Limb (tissue), 2 donors: ENCODE results near the gene ATG9B.

Source experiments
- DNase-seq, 2 donors: peaks; one replicate each; pipeline ENCODE4 v3.0.0-alpha.2; 2016; ENCODE audit errors: extremely low spot score in 2 of 2

Gene ATG9B

DNA sequence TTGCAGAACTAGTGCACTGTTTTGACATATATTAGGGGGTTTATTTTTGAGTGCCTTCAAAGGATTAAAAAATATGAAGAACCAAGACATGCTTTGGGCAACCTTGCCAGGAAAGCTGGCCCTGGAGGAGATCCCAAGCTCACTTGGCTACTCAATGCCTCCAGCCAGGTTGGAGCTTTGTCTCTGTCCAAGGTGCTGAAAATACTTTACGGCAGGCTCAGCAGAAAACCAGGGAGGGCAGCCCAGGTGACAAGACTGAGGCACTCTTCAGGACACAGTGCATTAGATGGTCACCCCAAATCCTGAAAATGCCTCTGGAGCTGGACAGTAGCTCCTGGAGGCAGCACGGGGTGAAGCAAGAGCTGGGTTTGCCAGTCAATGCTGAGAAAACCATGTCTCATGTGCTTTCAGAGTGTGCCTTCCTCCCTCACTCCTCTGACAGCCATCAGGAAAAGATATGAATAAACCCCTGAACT is 40.4 kb downstream of the ATG9B start:
- no peak for DNase-seq

DNA sequence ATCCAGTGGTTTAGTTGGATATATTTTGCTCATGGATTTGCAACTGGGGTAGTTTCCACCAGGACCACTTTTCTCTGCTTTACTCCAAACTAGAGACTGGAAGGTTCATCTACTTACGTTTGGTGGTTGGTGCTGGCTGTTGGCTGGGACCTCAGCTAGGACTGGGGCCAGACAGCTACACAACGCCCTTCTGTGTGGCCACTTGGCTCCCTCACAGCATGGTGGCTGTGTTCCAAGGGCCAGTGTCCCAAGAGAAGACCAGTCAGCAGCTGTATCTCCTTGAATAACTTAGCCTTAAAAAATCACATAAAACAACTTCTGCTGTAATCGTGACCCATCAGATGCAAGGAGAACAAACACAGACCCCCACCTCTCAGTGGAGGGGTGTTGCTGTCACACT is 41.9 kb downstream of the ATG9B start:
- no peak for DNase-seq

DNA sequence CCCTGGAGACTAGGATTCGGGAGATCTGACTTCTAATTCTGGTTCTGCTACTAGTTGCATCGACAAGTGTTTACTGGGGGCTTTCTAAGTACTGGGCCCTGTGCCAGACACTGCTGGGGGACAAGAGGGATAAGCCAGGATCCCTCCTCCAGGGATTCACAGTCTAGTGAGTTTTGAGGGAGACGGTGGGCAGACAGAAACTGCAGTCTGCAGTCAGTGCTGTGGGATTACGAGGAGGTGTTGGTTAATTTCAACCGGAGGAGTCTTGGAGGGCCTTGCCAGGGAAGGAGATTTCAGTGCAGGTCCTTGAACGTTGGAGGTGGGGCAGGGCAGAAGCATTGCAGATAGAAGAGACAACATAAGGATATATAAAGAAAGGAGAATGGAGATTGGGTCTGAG is 42.6 kb downstream of the ATG9B start:
- no peak for DNase-seq

DNA sequence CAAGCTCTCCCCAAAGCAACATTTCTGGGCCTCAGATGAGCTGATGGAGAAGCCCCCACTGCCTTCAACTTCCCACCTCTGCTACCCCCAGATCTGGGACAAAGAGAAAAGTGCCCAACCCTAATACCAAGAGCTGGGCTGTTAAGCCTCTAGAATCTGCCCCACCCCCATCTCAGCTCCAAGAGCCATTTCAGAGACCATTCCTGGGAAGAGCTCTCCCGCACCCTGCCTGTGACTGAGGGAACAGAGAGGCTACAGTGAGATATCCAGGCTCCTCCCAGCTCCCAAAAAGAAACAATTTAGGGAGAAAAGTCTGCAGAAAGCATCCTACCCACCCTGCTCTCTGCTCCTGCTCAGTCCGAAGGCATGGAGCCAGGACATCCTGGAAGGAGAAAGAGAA is 43.6 kb downstream of the ATG9B start:
- DNase-seq: no peak

DNA sequence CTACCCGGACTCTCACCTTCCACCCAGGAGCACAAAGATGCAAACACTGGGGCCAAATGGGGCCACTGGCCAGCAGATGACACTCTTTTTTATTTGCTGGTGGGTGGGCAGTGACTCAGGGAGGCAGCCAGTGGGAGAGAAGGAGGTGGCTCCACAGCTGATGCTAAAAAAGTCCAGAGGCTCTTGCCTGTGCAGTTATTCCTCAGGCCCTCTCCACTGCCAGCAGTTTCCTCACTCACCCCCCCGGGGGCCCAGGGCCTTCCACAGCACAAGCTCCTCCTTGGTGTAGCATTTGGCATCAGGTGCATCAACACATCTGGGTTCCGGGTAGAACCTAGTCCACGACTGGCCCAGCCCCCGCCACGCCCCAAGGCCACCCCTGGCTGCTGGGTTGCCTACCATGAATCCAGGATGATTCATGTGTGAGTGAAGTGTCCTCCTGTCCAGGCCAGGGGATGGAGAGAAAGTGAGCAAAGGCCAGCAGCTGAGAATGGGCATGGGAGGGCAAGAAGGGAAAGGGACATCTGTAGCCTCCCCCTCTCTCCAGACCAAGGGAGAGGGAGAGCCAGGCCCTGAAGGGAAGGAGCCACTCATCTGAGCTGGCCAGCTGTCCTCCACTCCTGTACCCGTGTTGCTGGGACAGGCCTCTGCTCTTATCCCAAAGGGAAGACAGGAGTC is 44.4 kb downstream of the ATG9B start:
- DNase-seq: no peak

DNA sequence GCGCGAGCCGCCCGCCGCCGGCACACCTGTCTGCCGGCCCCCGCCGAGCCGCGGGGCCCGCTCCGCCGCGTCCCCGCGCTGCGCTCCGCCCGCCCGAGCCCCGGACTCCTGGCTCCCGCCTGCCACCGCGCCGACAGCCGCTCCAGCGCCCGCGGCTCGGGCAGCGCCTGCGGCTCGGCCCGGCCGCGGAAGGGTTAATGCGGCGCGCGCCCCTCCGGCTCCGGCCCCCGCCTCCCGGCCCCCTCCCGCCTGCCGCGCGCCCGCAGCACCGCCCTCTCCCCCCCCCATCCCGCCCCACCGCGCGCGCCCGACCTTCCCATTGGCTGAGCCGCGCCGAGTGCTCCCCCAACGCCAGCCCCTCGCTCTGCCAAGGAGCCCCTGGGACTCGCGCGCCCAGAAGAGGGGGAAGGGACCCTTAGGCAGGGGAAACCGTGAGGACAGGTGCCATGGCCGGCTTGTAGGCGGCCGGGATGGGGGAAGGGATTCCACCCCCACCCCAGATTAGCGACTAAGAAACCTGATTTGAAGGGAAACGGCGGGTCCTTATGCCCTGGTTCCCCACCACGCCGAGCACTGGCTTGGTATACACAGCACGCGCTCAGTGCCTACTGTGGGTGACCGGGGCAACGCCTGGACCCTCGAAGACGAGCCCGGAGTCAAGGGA is 46.0 kb downstream of the ATG9B start, which contains the start of gene KCNH2:
Gene KCNH2 (minus strand): TSS at position 196 of the 664 bp plus-strand sequence. CDS start 408 bp downstream, outside the sequence.
- DNase-seq: peak; percentile 60 to 91

DNA sequence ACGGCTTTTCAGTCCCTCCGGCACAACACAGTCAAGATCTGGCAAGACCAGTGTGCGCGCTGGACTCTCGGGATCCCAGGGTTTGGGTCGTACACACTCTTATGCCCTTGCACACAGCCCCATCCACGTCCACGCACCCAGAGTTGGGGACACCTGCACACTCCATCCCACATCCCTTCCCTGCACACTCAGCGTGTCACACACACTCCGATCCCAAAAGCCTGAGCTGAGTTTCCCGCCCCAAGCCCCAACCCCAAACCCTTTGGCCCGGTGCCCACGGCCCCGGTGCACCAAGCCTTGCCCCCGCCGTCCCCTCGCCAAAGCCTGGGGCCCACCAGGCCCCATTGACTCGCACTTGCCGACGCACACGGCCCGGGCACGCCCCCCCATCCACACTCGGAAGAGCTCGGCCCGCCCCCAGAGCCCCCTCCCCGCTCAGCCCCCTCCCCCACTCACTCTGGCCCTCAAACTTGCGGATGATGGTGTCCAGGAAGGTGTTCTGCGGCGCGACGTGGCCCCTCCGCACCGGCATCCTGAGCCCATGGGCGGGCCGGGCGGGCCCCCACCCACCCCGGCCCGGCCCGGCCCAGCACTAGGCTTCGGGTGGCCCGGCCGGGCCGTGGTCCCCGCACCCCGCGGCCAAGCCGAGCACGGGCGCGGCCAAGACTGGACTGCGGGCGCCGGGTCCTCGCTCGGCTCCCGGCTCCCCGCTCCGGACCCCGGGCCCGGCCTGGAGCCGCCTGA is 46.7 kb downstream of the ATG9B start:
- DNase-seq: peak in 1 of 2 donors; percentile 62

DNA sequence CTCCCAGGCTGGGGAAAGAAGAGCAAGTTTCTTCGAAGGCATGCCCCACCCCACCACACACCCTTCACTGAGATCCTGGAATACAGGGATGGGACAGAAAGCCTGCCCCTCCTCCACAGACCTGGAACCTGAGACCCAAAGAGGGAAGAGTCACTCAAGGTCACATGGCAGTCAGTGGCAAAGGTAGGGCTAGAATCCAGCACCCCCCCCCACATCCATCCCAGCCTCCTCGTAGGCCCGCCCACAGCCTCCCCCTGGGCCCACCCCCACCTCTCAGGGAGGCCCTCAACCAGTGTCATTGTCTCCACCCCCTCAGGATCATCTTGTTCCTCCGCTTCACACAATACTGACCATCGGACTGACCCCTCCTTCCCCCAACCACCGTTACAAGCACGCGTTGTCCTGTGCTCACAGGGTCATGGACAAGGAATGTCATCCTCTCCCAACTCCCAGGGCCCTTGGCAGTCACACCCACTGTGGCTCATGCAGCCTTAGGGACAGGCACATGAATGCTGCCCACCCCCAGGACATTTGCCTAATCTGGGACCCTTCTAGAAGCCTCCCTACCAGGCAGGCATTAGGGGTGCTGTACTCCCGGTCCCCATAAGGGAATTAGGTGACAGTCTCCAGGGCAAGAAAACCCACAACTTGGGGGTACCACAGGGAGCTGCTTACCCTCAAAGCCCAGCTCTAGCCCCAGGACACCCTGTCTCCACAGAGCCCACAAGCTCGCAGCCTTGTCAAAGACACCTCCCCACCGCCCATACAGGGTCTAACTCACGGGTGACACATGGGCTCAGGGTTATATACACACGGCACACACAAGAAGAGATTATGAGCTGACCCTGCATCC is 47.5 kb downstream of the ATG9B start:
- DNase-seq: no peak

DNA sequence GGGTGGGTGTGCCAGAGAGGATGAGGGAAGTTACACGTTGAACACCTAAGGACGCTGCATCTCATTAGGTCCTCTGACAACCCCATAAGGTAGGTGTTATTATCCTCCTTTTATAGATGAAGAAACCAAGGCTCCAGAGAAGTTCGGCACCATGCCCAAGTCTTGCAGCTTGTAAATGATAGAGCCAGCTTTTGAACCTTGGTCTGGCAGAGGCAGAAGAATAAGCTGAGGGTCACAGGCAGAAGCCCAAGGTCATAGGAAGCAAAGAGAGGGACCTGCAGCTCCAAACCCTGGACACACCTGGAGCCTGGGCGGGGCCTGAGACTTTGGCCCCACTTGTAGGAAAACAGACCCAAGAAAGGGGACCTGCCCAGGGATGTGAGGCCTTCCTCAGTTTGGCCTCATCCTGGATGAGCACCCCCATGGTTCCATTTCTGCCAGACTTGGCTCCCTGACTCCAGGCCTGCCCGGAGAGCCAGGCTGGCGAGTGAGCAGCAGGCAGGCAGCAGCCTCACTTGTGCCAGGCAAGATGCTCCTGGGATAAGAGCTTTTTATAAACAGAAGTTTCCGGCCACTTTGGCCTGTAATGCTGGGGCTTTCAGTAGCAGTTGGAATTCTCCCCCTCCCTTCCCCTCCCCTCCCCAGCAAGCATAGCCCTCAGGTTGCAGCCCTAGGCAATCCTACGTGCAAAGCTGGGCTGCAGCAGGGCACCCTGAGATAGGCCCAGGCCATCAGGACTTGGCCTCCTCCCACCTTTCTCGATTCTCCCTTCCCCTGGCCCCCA is 48.6 kb downstream of the ATG9B start:
- DNase-seq: no peak

DNA sequence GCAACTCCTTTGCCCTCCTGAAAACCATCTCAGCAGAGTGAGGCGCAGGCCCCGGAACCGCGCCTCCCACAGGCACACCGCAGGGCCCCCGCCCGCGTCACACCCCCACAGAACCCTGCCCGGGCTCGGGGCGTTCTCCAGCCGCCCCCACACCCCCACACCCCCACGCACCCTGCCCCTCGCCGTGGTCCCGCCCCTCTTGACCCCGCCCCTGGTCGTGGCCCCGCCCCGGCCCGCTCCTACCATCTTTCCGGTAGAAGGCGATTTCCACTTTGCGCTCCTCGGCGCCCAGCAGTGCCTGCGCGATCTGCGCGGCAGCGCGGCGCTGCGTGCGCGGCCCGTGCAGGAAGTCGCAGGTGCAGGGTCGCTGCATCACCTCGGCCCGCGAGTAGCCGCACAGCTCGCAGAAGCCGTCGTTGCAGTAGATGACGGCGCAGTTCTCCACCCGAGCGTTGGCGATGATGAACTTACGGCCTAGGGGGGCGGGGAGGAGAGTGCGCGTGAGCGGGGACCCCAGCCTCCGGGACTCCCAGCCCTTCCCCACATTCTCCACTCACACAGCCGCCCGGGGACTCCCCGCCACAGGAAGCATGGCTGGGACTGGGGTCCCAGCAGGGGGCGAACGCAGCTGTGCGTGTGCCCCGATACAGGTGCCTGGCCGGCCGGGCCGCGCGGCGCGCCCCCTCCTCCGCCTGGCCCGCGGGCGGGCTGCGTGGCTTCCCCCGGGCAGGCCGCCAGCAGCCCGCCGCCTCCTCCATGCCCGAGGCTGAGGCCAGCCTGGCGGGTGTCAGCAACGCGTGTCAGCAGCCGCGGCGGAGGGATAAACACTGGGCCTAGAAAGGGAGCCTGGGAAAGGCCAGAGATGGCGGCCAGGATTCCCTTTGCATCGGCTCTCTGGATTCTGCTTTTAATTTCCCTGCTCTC is 49.6 kb downstream of the ATG9B start:
- peak in 1 of 2 donors; percentile 71 for DNase-seq

DNA sequence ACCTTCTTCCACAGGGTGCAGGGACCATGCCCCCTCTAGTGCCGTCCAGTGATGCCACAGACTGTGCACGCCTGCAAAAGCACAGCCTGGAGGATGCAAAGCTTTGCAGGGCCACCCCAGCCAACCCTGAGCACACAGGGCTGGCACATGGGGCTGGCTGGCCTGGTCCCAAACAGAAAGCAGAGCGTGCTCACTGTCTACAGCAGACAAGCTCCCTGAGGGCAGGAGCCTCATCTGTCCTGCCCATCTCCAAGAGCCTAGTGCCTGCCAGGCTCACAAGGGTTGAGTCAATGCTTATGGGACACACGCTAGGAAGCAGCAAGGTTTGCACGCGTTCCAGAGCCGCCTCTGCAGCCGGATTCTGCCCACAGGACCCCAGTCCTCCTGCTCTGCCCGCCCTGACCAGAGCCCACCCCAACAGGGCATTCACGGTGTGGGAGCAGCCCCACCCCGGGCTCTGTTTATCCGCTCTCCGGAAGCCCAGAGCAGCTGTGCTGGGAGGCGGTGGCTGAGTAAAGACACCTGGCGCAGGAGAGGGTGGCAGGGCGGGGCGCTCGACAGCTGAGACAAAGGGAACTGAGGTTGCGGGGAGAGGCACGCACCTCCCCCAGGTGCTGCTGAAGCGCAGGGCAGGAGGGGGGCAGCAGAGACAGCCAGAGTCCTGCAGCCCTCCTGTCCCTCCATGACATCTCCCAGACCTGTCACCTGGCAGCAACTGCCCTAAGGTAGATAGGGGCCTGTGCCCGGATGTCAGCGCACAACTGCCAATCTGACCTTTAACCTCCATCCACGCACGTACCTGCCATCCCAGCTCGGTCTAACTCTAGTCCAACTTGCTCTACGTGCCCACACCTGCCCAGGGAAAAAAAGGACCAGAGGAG is 50.5 kb downstream of the ATG9B start:
- DNase-seq: no peak

DNA sequence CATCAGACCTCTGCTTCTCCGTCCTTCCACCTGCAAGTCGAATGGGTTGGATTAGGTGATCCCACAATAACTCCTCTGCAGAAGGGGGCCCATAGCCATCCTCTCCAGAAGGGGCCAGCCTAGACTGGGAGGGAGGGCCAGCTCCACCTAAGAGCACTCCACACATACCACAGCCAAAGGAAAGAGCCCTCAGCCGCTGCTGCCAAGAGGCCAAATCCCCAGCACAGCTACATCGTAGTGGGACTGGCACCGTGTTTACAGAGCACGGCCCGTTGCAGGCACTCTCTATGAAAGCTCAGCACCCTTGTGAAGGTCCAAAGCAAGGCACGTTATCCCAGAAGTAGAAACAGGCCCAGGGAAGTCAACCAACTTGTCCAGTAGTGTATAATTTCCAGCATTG is 51.6 kb downstream of the ATG9B start:
- DNase-seq: no peak

DNA sequence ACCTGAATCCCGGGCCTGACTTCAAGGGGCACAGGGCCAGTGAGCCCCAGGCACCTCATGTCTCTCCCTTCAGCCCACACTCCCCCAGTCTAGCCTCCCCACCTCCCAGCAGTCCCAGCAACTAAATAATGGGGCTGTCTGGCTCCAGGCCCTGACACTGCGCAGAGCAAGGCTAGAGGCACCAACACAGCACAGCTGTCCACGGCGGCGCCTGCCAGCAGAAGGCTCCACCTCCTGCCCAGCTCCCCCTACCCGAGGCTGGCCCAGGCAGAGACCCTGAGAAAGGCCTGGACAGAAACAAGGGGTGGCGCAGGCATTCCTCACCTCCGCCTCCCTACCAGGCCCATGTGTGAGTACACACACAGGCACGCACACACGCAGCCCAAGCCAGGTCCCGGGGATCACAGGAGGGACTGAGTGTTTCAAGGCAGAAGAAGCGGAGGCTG is 52.2 kb downstream of the ATG9B start:
- peak; percentile 67 to 74 for DNase-seq

DNA sequence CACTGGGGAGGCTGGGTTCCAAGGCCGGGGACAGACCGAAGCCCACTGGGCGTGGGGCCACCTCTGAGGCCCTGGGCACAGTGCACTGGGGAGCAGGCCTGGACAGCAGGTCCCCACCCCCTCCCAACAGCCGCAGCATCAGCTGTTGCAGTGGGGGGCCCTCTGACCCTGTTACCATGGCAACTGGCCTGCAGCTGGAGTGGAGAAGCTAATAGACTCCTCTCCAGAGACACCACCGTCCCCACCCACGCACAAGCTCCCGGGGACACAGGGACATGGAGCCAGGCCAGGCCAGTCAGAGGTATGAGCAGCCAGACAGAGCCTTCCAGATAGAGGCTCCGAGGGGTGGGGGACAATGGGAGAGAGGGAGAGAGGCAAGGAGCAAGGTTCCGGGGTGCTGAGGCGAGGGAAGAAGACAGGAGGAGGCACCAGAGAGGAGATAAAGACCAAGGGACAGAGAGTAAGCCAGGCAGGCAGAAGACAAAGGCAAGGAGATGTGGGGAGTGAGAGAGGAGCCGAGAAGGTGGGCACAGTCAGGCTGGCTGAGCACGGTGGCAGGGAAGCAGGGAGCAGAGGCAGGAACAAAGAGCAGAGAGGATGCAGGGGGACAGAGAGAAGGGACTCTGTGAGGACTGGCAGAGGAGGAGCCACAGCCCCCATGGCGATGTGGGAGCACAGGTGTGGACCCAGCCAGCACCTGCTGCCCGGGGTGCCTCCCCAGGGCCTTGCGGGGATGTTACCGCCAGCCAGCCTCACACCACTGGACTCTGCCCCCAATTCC is 52.9 kb downstream of the ATG9B start:
- peak; percentile 40 to 72 for DNase-seq

DNA sequence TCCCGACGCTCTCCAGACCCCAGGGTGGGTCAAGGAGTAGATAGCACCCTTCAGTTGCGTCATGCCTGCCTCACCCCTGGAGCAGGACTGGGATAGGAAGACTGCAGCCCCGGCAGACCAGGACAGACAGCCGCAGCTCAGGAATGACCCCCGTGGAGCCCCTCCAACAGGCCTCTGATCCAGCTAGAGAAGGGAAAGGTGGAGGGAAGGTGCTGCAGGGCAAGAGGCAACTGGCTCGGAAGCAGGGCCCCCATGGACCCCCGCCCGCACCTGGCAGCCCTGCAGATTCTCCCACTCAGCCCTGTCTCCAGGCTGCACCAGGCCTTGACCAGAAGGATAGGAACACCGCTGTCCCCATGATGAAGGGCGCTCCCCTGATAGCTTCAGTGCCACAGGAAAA is 53.9 kb downstream of the ATG9B start:
- DNase-seq: no peak

DNA sequence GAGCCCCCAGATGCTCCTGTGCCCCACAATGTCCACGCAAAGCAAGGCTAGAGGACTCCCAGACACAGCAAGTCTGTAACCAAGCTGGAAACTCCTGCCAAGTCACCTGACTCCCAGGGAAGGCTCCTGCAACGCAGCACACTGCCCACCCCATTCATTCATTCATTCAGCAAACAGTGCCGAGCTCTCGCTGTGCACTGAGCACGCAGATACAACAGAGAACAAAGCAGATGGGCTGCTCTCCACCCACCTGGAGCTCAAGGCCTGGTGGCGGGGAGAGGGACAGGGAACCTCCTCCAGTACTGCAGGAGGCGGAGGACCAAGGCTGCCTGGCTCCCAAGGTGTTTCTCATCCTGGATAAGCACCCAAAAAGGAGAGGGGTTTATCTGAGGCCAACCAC is 54.8 kb downstream of the ATG9B start:
- DNase-seq: no peak

DNA sequence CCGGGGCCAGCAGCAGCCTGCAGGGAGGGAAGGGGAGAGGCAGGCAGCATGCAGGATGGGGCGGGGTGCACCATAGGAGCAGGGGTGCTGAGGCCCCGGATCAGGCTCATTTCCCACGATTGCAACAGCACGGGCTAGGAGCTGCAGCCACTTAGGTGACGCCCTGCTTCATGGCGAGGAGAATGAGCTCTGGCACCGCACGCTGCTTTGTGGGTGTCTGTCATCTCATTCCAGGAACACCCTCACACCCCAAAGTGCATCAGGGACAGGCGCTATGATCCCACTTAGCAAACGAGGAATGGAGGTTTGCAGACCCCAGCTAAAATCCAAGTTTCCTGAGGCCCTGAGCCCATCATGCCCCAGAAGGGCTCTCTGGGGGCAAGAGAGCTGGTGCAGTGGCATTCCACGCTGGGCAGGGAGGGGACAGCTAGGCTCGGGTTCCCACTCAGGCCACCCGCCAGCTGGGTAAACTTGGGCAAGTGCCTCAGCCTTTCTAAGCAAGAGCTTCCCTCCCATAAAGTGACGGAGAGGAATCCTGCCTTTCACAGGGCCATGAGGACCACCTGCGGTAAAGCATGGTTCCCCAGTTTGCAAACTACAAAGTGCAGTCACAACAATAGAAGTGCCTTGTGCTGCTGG is 55.4 kb downstream of the ATG9B start:
- no peak for DNase-seq
